MCF 10A (cell line): ENCODE measurements around the gene UMODL1. TPM values are rescaled to one million over a fixed set of nuclear protein-coding genes. Genes with fewer than 3 reads are reported as not detected.

Experiments
- BruUV-seq: library from RNA; stranded (reverse); fragments of 400-500 nt; replicated peaks from 2 replicates; lab custom pipeline; 2021; lab: Mats Ljungman, UMichigan
- CTCF ChIA-PET: fragments of 300-600 bp; sonication (Branson Sonifier 250); formaldehyde crosslinking; extraction: SDS; loops from one replicate; lab custom pipeline; 2021; ENCODE audit warnings: antibody characterized with exemption, inconsistent platforms; lab: Yijun Ruan, JAX
- POLR2A ChIA-PET: fragments of 300-600, 350-650 bp; sonication (Branson Sonifier 250); formaldehyde crosslinking; extraction: SDS; loops from one replicate; lab custom pipeline; 2020; ENCODE audit warnings: antibody characterized with exemption, inconsistent platforms; lab: Yijun Ruan, JAX
- DNase-seq: peaks from one replicate; pipeline ENCODE4 v3.0.0-alpha.2; 2018; ENCODE audit not compliant: unreplicated experiment
- H3K27ac Mint-ChIP-seq: one replicate; pipeline ENCODE4 v1.8.0; 2022; ENCODE audit warnings: mild to moderate bottlenecking, low read depth, mixed read lengths; ENCODE audit not compliant: unreplicated experiment
- H3K27me3 Mint-ChIP-seq: one replicate; pipeline ENCODE4 v1.8.0; 2022; ENCODE audit warnings: mixed read lengths; ENCODE audit not compliant: insufficient read depth, unreplicated experiment
- H3K36me3 Mint-ChIP-seq: one replicate; pipeline ENCODE4 v1.8.0; 2022; ENCODE audit warnings: mild to moderate bottlenecking, moderate library complexity, mixed read lengths; ENCODE audit not compliant: insufficient read depth, unreplicated experiment
- H3K4me1 Mint-ChIP-seq: one replicate; pipeline ENCODE4 v1.8.0; 2022; ENCODE audit warnings: mixed read lengths; ENCODE audit not compliant: insufficient read depth, unreplicated experiment
- H3K4me3 Mint-ChIP-seq: one replicate; pipeline ENCODE4 v1.8.0; 2022; ENCODE audit warnings: mild to moderate bottlenecking, moderate library complexity, mixed read lengths; ENCODE audit not compliant: unreplicated experiment
- H3K9me3 Mint-ChIP-seq: one replicate; pipeline ENCODE4 v1.8.0; 2022; ENCODE audit warnings: mixed read lengths; ENCODE audit not compliant: unreplicated experiment
- intact Hi-C: fragments of 100-400 bp; cut with micrococcal nuclease; formaldehyde crosslinking; loops from 2 replicates; pipeline ENCODE4 v1.14.1; 2022
- total RNA-seq: library from RNA; stranded (reverse); gene quantifications from 2 replicates; pipeline ENCODE4 v1.2.3, GENCODE V29; 2022
- TF ChIP-seq, protein P1 (sequence below): fragments of 200-600 bp; IDR thresholded peaks from one replicate; pipeline ENCODE4 v1.8.0; 2022; ENCODE audit warnings: antibody characterized with exemption, mild to moderate bottlenecking; ENCODE audit not compliant: unreplicated experiment

UMODL1 gene
- total RNA-seq, 1 experiment from 2014 or later = not detected

DNA sequence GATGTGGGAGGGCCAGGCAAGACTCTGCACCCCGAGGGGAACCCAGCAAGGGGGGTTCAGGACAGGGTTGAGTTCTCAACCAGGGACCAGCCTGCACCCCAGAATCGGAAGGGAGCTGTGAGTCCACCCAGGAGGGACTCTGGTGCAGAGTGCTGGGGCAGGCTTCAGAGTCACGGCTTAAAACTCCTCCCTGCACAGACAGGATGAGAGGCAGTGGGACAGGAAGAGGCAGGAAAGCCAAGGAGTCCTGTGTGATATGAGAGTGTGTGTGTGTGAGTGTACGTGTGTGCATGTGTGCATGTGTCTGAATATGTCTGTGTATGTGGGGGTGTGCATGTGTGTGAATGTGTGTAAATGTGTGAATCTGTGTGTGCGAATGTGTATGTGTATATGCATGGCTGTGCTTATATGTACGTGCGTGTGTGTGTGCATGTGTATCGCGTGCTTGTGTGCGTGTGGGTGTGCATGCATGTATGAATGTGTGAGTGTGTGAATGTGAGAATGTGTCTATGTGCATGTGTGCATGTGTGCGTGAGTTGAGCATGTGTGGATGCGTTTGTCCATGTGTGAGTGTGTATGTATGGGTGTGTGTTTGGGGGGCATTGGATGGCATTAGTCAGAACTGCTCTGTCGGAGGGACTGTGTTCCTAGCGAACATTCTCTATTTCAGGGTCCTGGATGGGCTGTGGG is 52.2 kb downstream of the UMODL1 start:
- CTCF ChIA-PET = no interaction called here
- no TSS peak for BruUV-seq
- POLR2A ChIA-PET = no interaction called here
- TF ChIP-seq, protein P1, sequence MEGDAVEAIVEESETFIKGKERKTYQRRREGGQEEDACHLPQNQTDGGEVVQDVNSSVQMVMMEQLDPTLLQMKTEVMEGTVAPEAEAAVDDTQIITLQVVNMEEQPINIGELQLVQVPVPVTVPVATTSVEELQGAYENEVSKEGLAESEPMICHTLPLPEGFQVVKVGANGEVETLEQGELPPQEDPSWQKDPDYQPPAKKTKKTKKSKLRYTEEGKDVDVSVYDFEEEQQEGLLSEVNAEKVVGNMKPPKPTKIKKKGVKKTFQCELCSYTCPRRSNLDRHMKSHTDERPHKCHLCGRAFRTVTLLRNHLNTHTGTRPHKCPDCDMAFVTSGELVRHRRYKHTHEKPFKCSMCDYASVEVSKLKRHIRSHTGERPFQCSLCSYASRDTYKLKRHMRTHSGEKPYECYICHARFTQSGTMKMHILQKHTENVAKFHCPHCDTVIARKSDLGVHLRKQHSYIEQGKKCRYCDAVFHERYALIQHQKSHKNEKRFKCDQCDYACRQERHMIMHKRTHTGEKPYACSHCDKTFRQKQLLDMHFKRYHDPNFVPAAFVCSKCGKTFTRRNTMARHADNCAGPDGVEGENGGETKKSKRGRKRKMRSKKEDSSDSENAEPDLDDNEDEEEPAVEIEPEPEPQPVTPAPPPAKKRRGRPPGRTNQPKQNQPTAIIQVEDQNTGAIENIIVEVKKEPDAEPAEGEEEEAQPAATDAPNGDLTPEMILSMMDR = no peak
- H3K27ac Mint-ChIP-seq = no peak overlapping the region
- H3K9me3 Mint-ChIP-seq = no peaks in the 10 kb centered on the region
- H3K36me3 Mint-ChIP-seq = no peaks in the 10 kb centered on the region
- H3K4me1 Mint-ChIP-seq = peaks cover 20% of the 10 kb centered on the region
- intact Hi-C loops = no loop called here
- H3K4me3 Mint-ChIP-seq = no peak overlapping the region
- peaks cover 28% of the 10 kb centered on the region for H3K27me3 Mint-ChIP-seq
- DNase-seq = no peak

DNA sequence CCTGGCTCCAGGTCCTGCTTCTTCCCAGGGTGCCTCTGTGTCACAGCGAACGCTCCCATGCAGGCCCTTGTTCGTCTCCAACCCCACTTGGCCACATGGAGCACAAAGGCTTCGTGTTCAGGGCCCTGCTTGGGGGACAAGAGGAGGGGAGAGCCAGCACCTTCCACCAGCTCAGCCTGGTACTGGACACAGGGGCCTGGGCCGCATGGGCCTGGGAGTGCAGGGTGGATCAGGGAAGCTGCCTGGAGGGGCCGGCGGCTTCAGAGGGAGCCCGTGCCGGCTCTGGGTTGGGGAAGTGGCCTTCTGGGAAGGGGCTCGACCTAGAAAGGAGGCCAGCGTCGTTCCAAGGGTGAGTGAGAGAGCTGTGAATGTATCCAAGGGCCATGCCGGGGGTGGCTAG is 53.0 kb downstream of the UMODL1 start:
- POLR2A ChIA-PET = no interaction called here

DNA sequence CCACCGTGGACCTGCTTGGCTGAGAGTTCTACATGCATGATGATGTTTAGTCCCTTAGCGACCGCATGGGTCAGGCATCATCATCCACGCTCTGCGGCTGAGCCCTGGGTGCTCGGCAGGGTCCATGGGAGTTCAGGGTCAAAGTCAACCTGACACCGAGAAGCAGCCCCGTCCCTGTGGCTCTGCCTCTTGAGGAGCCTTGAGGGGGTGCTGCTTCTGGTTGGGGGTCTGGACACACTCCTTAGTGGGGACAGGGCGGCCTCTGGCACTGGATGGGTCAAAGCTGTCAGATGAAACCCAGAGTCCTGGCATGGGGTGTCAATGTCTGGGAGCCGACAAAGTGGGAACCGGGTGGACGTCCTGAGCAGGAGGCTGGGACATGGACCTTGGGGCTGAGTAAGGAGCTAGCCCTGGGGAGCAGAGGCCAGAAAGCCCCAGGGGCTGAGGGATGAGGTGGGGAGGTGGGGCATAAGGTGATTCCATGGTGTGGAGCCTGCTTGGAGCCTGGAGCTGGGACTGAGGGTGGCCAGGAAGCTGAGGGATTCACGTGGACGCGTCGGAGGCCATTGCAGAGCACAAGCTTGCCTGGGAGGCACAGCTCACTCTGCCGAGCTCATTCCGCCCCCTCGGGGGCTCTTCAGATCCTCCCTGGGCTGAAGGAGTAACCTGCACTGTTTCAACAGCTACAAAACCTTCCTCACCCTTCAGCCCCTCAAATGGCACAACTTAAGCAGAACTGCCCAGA is 53.9 kb downstream of the UMODL1 start:
- peaks cover 12% of the 10 kb centered on the region for H3K27me3 Mint-ChIP-seq
- ChIA-PET CTCF (interaction anchor here (0.6 to 2.9 kb wide), 12 partner anchors 9 to 348 kb away, joined by 3 to 15 read pairs (median 3); no protein-coding TSS in a partner anchor), POLR2A (interaction anchor here (0.6 to 1.0 kb wide), 3 partner anchors 11 to 753 kb away, joined by 3 to 4 read pairs (median 3); no protein-coding TSS in a partner anchor)
- H3K4me3 Mint-ChIP-seq = no peak overlapping the region
- H3K4me1 Mint-ChIP-seq = peaks cover 19% of the 10 kb centered on the region
- no peaks in the 10 kb centered on the region for H3K9me3 Mint-ChIP-seq
- no TSS peak for BruUV-seq
- no peak overlapping the region for H3K27ac Mint-ChIP-seq
- H3K36me3 Mint-ChIP-seq = no peaks in the 10 kb centered on the region
- TF ChIP-seq, protein P1 = no peak
- intact Hi-C loops = no loop called here
- DNase-seq = no peak

More for the DNA sequence above, 53.0 kb downstream of the UMODL1 start:
- Mint-ChIP-seq H3K4me1 (peaks cover 20% of the 10 kb centered on the region), H3K27ac (no peak overlapping the region), H3K27me3 (peaks cover 21% of the 10 kb centered on the region), H3K36me3 (no peaks in the 10 kb centered on the region), H3K4me3 (no peak overlapping the region), H3K9me3 (no peaks in the 10 kb centered on the region)
- CTCF ChIA-PET = interaction anchor here (2.9 kb wide), 1 partner anchor 8 kb away, joined by 15 read pairs; no protein-coding TSS in a partner anchor
- intact Hi-C loops = no loop called here
- TF ChIP-seq, protein P1 = no peak
- BruUV-seq = no TSS peak
- DNase-seq = no peak
